Ammon's horn (tissue), 1 donor: ENCODE measurements around the gene CEP128.
A peak's percentile ranks its signal among the peaks of the same experiment; 100 is the strongest.
"Not testable (repeated sequence)": the region's sequence is repeated elsewhere in the genome, so short reads cannot be mapped to it uniquely, and the experiment has no call there.

Source experiments
- DNase-seq: peaks from one replicate; pipeline ENCODE4 v3.0.0-alpha.2; 2016; ENCODE audit warnings: low spot score

The CEP128 gene

GRCh38 chr14:80953211-80953610 is 11.7 kb upstream of the CEP128 start:
- DNase-seq, result not testable (repeated sequence)

DNA sequence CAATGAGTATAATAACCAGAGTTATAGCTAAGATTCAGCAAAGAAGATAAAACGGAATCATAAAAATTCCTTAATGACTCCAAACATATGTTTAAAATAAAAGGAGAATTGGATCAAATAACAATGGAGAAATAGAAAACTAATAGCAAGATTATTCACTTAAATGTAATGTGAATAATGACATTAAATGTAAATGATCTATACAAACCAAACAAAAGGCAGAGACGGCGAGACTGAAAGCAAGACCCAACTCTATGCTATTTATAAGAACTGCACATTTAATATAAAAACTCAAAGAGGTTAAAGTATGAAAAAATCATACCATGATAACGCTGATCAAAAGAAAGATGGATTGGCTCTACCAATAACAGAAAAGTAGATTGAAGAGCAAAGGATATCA is 10.0 kb upstream of the CEP128 start:
- no peak for DNase-seq

DNA sequence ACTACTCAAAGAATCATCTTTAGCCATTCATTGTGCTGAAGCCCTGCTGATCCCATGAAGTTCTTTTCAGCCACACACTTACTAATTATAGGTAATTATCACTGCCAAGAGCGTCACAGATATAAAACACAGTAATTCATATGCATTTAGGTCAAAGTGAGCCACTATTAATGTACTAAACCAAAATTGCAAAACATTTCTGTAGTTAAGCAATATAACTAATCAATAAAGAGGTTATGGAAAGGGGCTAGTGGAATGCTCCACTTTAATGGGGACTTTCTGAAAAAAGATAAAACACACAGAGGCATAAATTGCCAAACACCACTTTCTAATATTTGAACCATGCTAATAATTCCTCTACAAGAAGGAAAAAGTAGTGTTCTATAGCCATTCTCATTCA is 6.8 kb upstream of the CEP128 start:
- DNase-seq, result no peak

DNA sequence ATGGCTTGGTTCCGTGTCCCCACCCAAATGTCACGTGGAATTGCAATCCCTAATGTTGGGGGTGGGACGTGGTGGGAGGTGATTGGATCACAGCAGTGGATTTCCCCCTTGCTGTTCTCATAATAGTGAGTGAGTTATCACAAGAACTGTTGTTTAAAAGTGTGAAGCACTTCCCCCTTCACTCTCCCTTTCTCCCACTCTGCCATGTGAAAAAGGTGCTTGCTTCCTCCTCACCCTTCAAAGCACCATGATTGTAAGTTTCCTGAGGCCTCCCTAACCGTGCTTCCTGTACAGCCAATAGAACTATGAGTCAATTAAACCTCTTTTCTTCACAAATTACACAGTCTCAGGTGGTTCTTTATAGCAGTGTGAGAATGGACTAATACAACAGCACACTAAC is 5.3 kb upstream of the CEP128 start:
- no peak for DNase-seq

DNA sequence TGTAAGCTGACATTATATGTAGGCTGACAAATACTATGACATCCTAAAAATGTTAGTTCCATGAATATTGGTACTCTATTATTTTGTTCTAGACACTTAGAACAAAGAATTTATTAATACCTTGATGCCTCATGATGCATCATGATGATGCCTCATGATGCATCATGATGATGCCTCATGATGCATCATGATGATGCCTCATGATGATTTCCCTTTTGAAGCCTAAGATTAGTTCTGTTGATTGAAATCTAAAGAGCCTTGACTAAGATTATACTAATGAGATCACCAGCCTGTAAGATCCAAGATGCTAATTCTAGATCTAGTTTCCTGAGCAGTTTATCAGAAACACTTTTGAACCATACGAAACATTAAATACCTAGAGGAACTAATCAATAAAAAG is 4.6 kb upstream of the CEP128 start:
- no peak for DNase-seq

GRCh38 chr14:80944861-80945617 is 3.5 kb upstream of the CEP128 start:
- no peak for DNase-seq

DNA sequence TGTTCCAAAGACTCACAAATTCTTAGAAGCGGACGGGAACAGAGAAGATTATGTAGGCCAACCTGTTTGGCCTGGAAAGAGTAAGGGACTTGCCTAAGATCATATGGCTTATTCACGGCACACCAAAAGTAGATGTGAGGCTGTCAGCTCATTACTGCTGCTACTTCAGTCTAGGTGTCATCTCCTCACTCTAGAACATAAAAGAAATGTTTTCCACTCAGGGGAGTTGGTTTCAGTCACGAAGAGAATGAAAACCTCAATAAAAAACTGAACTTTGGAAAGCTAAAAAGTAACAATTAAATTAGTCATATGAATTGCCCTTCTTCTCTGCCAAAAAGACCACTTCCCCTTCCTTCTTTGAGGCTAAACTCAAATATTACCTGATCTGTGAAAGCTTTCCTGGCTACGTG is 658 bp upstream of the CEP128 start:
- DNase-seq, result peak; percentile 14

DNA sequence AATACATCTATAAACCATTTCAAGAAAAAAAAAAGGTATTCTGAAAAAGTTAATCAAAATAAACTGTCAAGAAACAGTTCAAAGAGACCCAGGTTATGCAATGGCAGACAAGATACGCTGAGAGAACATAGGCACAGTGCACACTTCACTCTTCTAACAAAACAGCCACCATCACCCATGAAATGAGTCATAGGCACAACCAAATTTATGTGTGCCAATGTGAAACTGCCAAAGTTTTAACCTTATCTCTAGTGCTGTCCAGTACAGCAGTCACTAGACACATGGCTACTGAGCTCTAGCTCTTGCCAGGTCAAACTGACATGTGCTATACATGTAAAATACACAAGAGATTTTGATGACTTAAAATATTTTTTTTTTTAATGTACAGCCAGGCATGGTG is 1.4 kb downstream of the CEP128 start:
- DNase-seq, result no peak

DNA sequence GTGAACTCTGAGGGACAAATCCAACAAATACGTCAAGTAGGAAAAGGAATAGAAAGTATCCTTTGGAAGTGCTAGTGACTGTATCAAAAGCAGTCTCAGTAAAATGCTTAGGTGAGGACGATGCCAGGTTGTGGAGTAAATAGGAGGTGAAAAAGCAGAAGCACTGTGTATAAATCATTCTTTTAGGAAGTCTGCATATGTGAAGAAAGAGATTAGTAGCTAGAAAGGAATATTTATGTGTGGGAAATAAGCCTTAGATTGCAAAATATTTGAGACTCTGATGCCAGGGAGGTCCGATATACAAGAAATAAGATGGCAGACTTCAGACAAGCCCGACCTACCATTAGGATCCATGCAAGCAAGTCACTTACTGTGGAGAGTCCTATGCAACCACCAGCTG is 7.9 kb downstream of the CEP128 start:
- no peak for DNase-seq

GRCh38 chr14:80933282-80933681 is 8.3 kb downstream of the CEP128 start:
- DNase-seq, result no peak

DNA sequence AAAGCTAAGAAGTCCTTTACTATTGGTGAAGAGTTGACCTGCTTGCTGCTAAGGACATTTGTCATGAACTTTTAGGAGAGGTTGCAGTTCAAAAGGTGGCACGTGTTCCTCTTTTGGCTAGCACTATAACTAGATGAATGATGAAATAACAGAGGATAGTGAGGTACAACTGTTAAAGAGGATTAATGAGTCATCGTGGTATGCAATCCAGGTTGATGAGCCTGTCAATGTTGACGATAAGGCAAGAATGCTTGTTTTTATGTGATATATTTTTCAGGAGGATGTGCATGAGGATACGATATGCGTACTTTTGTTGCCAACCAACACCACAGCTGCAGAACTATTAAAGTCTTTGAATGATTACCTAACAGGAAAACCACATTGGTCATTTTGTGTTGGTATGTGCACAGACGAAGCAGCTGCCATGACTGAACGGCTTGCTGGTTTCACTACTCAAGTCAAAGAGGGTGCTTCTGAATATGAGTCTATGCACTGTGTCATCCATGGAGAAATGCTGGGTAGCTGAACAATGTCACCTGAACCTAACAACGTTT is 10.6 kb downstream of the CEP128 start:
- no peak for DNase-seq

GRCh38 chr14:80930095-80930494 is 11.4 kb downstream of the CEP128 start:
- no peak for DNase-seq

DNA sequence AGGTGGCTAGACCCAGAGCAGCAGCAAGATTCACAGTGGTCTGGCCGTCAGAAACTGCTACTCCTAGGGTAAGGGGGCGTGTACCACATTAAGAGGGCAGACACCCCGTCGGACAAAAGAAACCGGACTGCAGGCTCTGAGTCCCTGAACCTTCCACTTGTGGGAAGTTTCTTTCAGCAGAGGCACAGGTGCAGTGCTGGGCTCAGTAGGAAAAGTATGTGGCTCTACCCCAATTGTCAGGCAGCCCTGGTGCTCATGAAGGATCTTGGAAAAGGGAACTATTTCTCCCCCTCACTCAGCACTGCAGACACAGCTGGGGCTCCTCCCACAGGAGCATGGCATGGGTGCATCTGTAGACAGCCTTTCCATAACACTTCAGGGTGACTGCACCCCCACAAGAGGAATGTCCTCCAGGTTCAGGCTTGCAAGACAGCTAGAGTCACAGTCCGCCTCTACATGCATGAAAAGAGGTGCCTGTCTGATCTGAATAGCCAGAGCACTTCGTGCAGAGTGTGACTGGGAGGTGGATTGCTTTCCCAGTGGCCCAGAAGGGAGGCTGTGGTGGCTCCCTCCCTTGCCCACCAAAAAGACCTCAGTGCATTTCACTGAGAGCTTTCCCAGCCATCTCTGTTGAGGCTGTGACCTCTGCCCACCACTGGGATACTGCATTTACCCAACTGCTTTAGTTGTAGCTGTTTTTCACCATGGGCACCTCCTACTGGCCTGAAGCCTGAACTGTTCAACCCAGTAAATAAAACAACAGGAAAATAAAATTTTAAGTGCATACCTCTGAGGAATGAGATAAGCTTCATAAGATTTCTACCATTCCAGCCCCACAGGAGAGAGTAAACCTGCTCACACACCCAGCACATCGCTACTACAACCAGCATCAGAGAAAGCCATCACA is 14.2 kb downstream of the CEP128 start:
- DNase-seq, result no peak

DNA sequence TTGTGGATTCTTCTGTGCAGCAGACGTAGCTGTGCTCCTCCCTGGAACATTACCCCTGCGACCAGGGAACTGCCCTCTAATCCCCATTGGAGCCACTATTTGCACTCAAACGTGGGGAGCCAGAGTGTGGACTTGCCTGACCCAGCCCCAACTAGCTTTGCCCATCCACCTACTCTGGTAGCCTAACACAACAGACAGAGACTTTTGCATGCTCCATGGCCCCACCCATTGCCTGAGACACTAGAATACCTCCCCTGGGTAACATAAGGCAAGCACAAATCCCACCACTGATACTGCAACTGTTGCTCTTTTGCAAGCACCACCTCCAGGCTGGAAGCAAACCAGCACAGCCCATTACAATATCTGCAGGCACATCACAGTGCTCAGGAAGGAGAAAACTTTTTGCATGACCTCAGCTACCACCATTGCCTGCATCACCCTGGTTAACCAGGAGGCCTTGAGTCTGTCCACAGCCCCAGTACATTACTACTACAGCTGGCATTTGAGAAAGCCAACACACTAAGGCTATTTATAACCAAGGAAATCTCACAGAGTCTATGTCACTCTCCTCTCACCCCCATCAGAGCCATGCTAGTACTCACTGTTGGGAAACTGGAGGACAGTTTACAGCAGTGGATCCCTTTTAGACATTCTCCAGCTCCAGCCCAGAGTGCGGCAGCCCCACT is 15.0 kb downstream of the CEP128 start:
- DNase-seq, result no peak

- DNase-seq, result no peak
These were observed 17.0 kb downstream of the CEP128 start for GRCh38 chr14:80924365-80925103.

- DNase-seq, result no peak
These were observed 18.2 kb downstream of the CEP128 start for GRCh38 chr14:80923368-80923767.

GRCh38 chr14:80919622-80920021 is 21.9 kb downstream of the CEP128 start:
- DNase-seq, result no peak

GRCh38 chr14:80912013-80912412 is 29.5 kb downstream of the CEP128 start:
- not testable (repeated sequence) for DNase-seq

DNA sequence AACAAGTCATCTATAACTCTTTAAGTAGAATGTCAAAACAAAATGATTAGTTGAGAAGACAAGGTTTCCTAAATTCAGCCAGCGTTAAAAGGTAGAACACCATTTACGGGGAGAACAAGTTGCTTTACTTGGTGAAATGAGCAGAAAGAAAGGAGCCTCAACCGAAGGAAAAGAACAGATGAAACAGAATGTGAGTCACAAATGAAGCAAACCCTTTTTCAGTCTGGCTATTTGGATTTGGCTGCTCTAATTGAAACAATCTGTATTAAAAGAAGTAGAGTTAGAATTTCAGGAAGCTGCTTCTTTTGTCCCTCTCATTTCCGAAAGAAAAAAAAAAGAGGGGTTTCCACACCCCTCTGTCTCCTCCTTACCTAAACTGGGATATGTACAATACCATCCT is 34.6 kb downstream of the CEP128 start:
- no peak for DNase-seq

DNA sequence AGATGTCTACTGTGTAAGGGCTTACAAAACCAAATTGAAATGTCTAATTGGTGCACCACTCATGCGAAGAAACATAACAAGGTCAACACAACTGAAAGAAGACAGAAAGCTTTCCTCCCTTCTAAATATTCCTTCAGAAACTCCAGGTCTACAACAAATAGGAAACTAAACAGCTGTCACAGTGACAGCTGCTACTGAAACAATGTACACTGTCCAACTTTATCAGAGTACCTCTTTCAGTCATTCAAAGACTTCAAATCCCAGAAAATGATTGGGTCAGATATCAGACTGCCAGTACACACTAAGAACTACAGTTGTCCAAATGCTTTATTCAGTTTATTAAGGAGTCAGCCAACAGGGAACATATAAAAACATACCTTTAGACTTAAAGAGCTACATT is 35.2 kb downstream of the CEP128 start:
- DNase-seq, result no peak

DNA sequence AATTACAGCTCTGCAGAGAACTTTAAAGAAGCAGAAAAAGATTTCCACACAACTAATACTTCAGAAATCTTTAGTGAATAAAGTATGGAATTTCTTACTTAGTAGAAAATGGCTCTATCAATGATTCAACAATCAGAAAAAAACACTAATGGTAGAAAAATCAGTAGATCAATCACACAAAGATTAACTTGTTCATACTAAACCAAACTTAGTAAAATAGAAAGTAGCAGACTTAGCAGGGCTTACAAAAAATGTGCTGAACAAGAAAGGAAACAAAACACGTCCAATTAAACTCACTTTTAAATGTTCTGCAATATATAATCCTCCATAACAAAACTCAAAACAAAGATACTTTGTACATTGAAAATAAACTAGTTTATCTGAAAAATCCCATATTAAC is 38.9 kb downstream of the CEP128 start:
- no peak for DNase-seq

DNA sequence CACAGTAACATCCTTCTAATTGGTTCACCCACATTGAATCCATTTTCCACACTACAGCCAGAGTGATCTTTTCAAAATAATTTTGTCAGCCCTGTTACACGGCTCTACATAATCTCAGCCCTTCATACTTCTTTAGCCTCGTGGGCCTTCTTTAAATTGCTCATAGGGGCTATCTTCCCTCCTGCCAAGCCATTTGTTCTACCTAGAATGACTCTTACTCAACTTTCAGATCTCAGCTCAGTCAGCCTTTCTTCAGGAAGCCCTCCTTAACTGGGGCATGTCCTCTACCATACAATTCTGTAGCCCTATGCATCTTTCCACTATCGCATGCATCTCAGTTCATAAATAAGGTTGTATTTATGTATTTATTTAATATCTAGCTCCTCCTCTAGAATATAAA is 39.7 kb downstream of the CEP128 start:
- DNase-seq, result no peak
